ENCODE results near the gene BEND2. TPM values are rescaled to one million over a fixed set of nuclear protein-coding genes. Genes with fewer than 3 reads are reported as not detected.

The BEND2 gene
- total and polyA plus RNA-seq, 12 donors: 0.08 to 0.10 TPM; not detected in 10

- Histone ChIP-seq H3K4me3 (no peak overlapping the region), H3K27ac (no peak overlapping the region), H3K9me3 (no peaks in the 10 kb centered on the region), H3K36me3 (no peaks in the 10 kb centered on the region), H3K4me1 (no peaks in the 10 kb centered on the region), H3K27me3 (peaks cover 0 to 4% (median 0%) of the 10 kb centered on the region in 7 donors)
- no peak for TF ChIP-seq CTCF (IDR thresholded peaks at IDR 0.05)
- DNase-seq (no peak), ATAC-seq (no peak)
- 16 to 49% methylated on average over 1 of the region's 1 CpG for WGBS, 2 donors
- intact Hi-C loops (cut with DNase I): loop anchor here in 1 of 10 donors (10.0 kb wide), 1 partner anchor 250 kb away; no protein-coding TSS in a partner anchor
These were observed 26.0 kb downstream of the BEND2 start for GRCh38 chrX:18194688-18195087.

- Histone ChIP-seq H3K9me3 (no peaks in the 10 kb centered on the region), H3K27ac (no peak overlapping the region), H3K4me3 (no peak overlapping the region), H3K27me3 (no peaks in the 10 kb centered on the region), H3K36me3 (no peaks in the 10 kb centered on the region), H3K4me1 (no peaks in the 10 kb centered on the region)
- DNase-seq: no peak
- intact Hi-C loops (cut with DNase I): no loop called here
- ATAC-seq: no peak
- 90 to 96% methylated on average over 4 of the region's 4 CpGs for WGBS, 2 donors
- no peak for TF ChIP-seq CTCF (IDR thresholded peaks at IDR 0.05)
These were observed 41.2 kb downstream of the BEND2 start for GRCh38 chrX:18179446-18179845.

GRCh38 chrX:18174971-18175370 is 45.7 kb downstream of the BEND2 start:
- Histone ChIP-seq H3K27ac (no peak overlapping the region), H3K9me3 (no peaks in the 10 kb centered on the region), H3K4me1 (no peaks in the 10 kb centered on the region), H3K36me3 (no peaks in the 10 kb centered on the region), H3K4me3 (no peak overlapping the region), H3K27me3 (peaks cover 0 to 7% (median 0%) of the 10 kb centered on the region in 7 donors)
- no peak for DNase-seq
- no peak for TF ChIP-seq CTCF (IDR thresholded peaks at IDR 0.05)
- WGBS, 2 donors: 54 to 58% methylated on average over 5 of the region's 5 CpGs
- no peak for ATAC-seq
- intact Hi-C loops (cut with DNase I): no loop called here

GRCh38 chrX:18174209-18174608 is 46.5 kb downstream of the BEND2 start:
- ATAC-seq (no peak), DNase-seq (no peak)
- peak overlapping the region in 1 of 10 donors; percentile 12 for H3K27ac ChIP-seq
- TF ChIP-seq CTCF (IDR thresholded peaks at IDR 0.05): no peak
- H3K27me3 ChIP-seq: peaks cover 0 to 7% (median 0%) of the 10 kb centered on the region in 7 donors
- WGBS, 2 donors: 89% methylated on average over 7 of the region's 7 CpGs
- no peaks in the 10 kb centered on the region for H3K9me3 ChIP-seq
- intact Hi-C loops (cut with DNase I): no loop called here
- no peak overlapping the region for H3K4me3 ChIP-seq
- no peaks in the 10 kb centered on the region for H3K36me3 ChIP-seq
- H3K4me1 ChIP-seq: no peaks in the 10 kb centered on the region
